Activated T-cell treated with anti-CD3 and anti-CD28 coated beads, Interleukin-2, amount 50 U/mL, for 4 hours (primary cell): ENCODE results near the gene ULBP1. TPM values are rescaled to one million over a fixed set of nuclear protein-coding genes. Genes with fewer than 3 reads are reported as not detected.
"Not testable (repeated sequence)": the region's sequence is repeated elsewhere in the genome, so short reads cannot be mapped to it uniquely, and the experiment has no call there.

ENCODE experiments used
- ATAC-seq, 2 donors: fragments of 200-7000 bp; cut with Tn5 transposase; one replicate each; pipeline ENCODE4 v1.10.0; 2021
- DNase-seq: peaks from one replicate; pipeline ENCODE4 v3.0.0-alpha.2; 2020
- H3K27me3 Mint-ChIP-seq: one replicate; pipeline ENCODE4 v1.8.0; 2021; ENCODE audit warnings: low read depth, mixed read lengths
- H3K36me3 Mint-ChIP-seq: one replicate; pipeline ENCODE4 v1.8.0; 2022; ENCODE audit warnings: mixed read lengths; ENCODE audit not compliant: insufficient read depth
- H3K4me1 Mint-ChIP-seq: one replicate; pipeline ENCODE4 v1.8.0; 2021; ENCODE audit warnings: low read depth, mixed read lengths
- H3K4me3 Mint-ChIP-seq: one replicate; pipeline ENCODE4 v1.8.0; 2021; ENCODE audit warnings: mild to moderate bottlenecking, moderate library complexity, mixed read lengths
- H3K9me3 Mint-ChIP-seq: one replicate; pipeline ENCODE4 v1.8.0; 2021; ENCODE audit warnings: mixed read lengths
- total RNA-seq, 3 donors: library from RNA; stranded (reverse); gene quantifications; one replicate each; pipeline ENCODE4 v1.2.1, GENCODE V29; 2021

The ULBP1 gene
- total RNA-seq, 3 donors from 2014 or later = 0.83 to 1.3 (median 1.2) TPM

DNA sequence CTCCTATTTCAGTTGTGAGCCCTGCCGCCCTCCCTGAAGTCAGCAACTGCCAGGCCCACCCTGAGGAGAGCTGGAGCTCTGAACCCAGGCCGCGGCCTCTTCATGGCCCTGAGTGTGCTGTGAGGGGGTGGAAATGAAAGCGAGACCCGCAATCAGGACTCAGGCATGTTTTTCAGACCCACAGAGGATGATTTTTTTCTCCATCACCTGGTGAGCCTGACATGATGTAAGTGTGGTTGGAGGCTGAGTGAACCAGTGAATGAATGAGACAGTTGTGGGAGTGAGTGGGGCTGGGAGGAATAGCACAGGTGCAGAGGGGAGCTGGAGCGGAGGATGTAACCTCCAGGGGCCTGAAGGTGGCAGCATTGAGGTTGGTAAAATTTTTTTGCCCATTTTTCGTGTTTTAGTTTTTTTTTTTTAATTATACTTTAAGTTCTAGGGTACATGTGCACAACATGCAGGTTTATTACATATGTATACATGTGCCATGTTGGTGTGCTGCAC, 43.3 kb downstream of the ULBP1 start:
- DNase-seq = peak; percentile 39
- Mint-ChIP-seq H3K36me3 (no peaks in the 10 kb centered on the region), H3K4me1 (peaks cover 24% of the 10 kb centered on the region), H3K4me3 (no peak overlapping the region), H3K27me3 (peaks cover 40% of the 10 kb centered on the region), H3K9me3 (no peaks in the 10 kb centered on the region)
- peak; percentile 46 to 54 for ATAC-seq

GRCh38 chr6:150008588-150008987, 44.8 kb downstream of the ULBP1 start:
- no peaks in the 10 kb centered on the region for H3K9me3 Mint-ChIP-seq
- peak; percentile 27 for DNase-seq
- peaks cover 53% of the 10 kb centered on the region for H3K27me3 Mint-ChIP-seq
- no peak overlapping the region for H3K4me3 Mint-ChIP-seq
- no peak for ATAC-seq
- H3K36me3 Mint-ChIP-seq = no peaks in the 10 kb centered on the region
- peaks cover 23% of the 10 kb centered on the region for H3K4me1 Mint-ChIP-seq

GRCh38 chr6:150012846-150013784, 49.4 kb downstream of the ULBP1 start:
- not testable (repeated sequence) for DNase-seq, H3K4me3 Mint-ChIP-seq, H3K36me3 Mint-ChIP-seq, H3K9me3 Mint-ChIP-seq, ATAC-seq
- peaks cover 21% of the 10 kb centered on the region for H3K4me1 Mint-ChIP-seq
- peaks cover 85% of the 10 kb centered on the region for H3K27me3 Mint-ChIP-seq

GRCh38 chr6:150013785-150014622, 50.3 kb downstream of the ULBP1 start:
- Mint-ChIP-seq H3K4me3 (peak overlapping the region; percentile 40), H3K4me1 (peaks cover 21% of the 10 kb centered on the region), H3K27me3 (peaks cover 85% of the 10 kb centered on the region)
- not testable (repeated sequence) for H3K36me3 Mint-ChIP-seq, DNase-seq, H3K9me3 Mint-ChIP-seq
- ATAC-seq = peak in 1 of 2 donors; percentile 20

DNA sequence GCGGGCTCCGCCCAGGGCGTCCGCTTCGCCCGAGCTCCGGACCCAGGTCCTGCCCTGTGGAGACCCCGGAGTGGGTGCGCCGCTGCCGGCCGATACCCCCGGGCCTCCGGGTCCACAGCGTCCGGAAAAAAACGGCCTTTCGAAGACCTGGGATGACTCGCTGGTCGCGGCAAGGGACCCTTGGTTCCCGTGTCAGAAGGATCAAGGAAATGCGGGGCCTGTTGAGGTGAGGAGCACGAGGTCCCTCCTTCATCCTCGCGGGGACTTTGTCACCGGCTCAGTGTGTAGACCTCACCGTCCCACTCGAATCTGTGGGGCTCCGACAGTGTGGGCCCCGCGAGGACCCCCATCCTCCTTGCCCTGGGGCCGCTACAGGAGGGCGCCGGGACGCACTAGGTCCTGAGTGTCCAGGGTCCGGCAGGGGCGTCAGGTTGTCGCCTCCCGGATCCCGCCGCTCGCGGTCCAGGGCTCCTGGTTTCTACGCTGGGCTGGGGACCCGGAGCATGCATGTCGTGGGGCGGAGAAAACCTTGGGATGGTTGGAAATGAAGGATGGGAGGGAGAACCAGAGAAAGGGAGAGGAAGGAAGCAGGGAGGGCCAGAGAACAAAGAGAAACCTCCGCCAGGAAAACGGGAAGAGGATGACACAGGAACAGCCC, 51.0 kb downstream of the ULBP1 start:
- Mint-ChIP-seq H3K27me3 (peaks cover 82% of the 10 kb centered on the region), H3K4me1 (peaks cover 21% of the 10 kb centered on the region)
- not testable (repeated sequence) for H3K9me3 Mint-ChIP-seq, H3K36me3 Mint-ChIP-seq, DNase-seq, H3K4me3 Mint-ChIP-seq, ATAC-seq

- H3K9me3 Mint-ChIP-seq, H3K36me3 Mint-ChIP-seq, H3K4me3 Mint-ChIP-seq, DNase-seq, ATAC-seq: not testable (repeated sequence)
- Mint-ChIP-seq H3K4me1 (peaks cover 21% of the 10 kb centered on the region), H3K27me3 (peaks cover 77% of the 10 kb centered on the region)
Observed at GRCh38 chr6:150015281-150016001, 51.7 kb downstream of the ULBP1 start.

- DNase-seq = peak; percentile 43
- no peaks in the 10 kb centered on the region for H3K36me3 Mint-ChIP-seq
- H3K27me3 Mint-ChIP-seq = peaks cover 73% of the 10 kb centered on the region
- H3K4me1 Mint-ChIP-seq = peaks cover 21% of the 10 kb centered on the region
- no peak overlapping the region for H3K4me3 Mint-ChIP-seq
- H3K9me3 Mint-ChIP-seq = no peaks in the 10 kb centered on the region
- peak; percentile 74 to 76 for ATAC-seq
Observed at GRCh38 chr6:150016324-150017185, 52.8 kb downstream of the ULBP1 start.

- not testable (repeated sequence) for H3K36me3 Mint-ChIP-seq, H3K9me3 Mint-ChIP-seq, ATAC-seq, H3K4me3 Mint-ChIP-seq, DNase-seq
- Mint-ChIP-seq H3K4me1 (peaks cover 21% of the 10 kb centered on the region), H3K27me3 (peaks cover 70% of the 10 kb centered on the region)
Observed at GRCh38 chr6:150017186-150017521, 53.4 kb downstream of the ULBP1 start.

GRCh38 chr6:150018846-150019580, 55.3 kb downstream of the ULBP1 start:
- H3K4me1 Mint-ChIP-seq = peaks cover 18% of the 10 kb centered on the region
- no peak overlapping the region for H3K4me3 Mint-ChIP-seq
- H3K9me3 Mint-ChIP-seq = no peaks in the 10 kb centered on the region
- H3K36me3 Mint-ChIP-seq = no peaks in the 10 kb centered on the region
- DNase-seq = no peak
- ATAC-seq = no peak
- H3K27me3 Mint-ChIP-seq = peaks cover 58% of the 10 kb centered on the region

- not testable (repeated sequence) for H3K9me3 Mint-ChIP-seq, H3K4me3 Mint-ChIP-seq, H3K36me3 Mint-ChIP-seq, H3K4me1 Mint-ChIP-seq, ATAC-seq, DNase-seq
- peaks cover 59% of the 10 kb centered on the region for H3K27me3 Mint-ChIP-seq
Observed at GRCh38 chr6:150021870-150022269, 58.1 kb downstream of the ULBP1 start.
